Myocyte (in vitro differentiated cells): Measurements from ENCODE around the gene MAPK8IP1. TPM values are rescaled to one million over a fixed set of nuclear protein-coding genes. Genes with fewer than 3 reads are reported as not detected.

Experiments used
- DNase-seq: peaks from one replicate; pipeline ENCODE4 v3.0.0-alpha.2; 2012; ENCODE audit warnings: low read depth
- total RNA-seq: library from RNA; depleted of rRNA; stranded (reverse); fragments of >200 nt; gene quantifications from 2 replicates; pipeline ENCODE4 v1.2.3, GENCODE V29; 2014

The MAPK8IP1 gene
- total RNA-seq, 1 donor from 2014 or later: 10.1 TPM

- DNase-seq: peak; percentile 45
Measured at GRCh38 chr11:45907911-45908370, 22.5 kb downstream of the MAPK8IP1 start.

- no peak for DNase-seq
Measured at GRCh38 chr11:45909594-45910475, 24.4 kb downstream of the MAPK8IP1 start.

GRCh38 chr11:45910623-45911022 is 25.2 kb downstream of the MAPK8IP1 start:
- no peak for DNase-seq

GRCh38 chr11:45913514-45913913 is 28.1 kb downstream of the MAPK8IP1 start:
- DNase-seq: no peak

- DNase-seq: no peak
Measured at GRCh38 chr11:45913942-45914635, 28.6 kb downstream of the MAPK8IP1 start.

GRCh38 chr11:45915446-45915845 is 30.0 kb downstream of the MAPK8IP1 start:
- no peak for DNase-seq

GRCh38 chr11:45917286-45917622 is 31.8 kb downstream of the MAPK8IP1 start:
- no peak for DNase-seq

- peak; percentile 98 for DNase-seq
Measured at GRCh38 chr11:45917623-45918330, 32.3 kb downstream of the MAPK8IP1 start, which contains the start of gene PEX16. TSS of gene PEX16 (minus strand) at chr11:45917877. CDS start at chr11:45917811, 66 bp downstream.

- peak; percentile 80 for DNase-seq
Measured at GRCh38 chr11:45918331-45918941, 33.0 kb downstream of the MAPK8IP1 start.

GRCh38 chr11:45918962-45919675 is 33.7 kb downstream of the MAPK8IP1 start:
- DNase-seq: no peak

- DNase-seq: no peak
Measured at GRCh38 chr11:45919806-45920530, 34.5 kb downstream of the MAPK8IP1 start.

- no peak for DNase-seq
Measured at GRCh38 chr11:45920531-45921477, 35.4 kb downstream of the MAPK8IP1 start.

- no peak for DNase-seq
Measured at GRCh38 chr11:45921561-45922424, 36.3 kb downstream of the MAPK8IP1 start.

GRCh38 chr11:45922425-45923082 is 37.1 kb downstream of the MAPK8IP1 start, which contains the start of gene LARGE2:
TSS of gene LARGE2 (plus strand) at chr11:45922656. CDS start at chr11:45922883, 227 bp downstream.
- DNase-seq: no peak

- no peak for DNase-seq
Measured at GRCh38 chr11:45924036-45924915, 38.8 kb downstream of the MAPK8IP1 start.

- DNase-seq: no peak
Measured at GRCh38 chr11:45924927-45925326, 39.5 kb downstream of the MAPK8IP1 start.
